GM23338 (cell line): ENCODE data around the gene JAG2. TPM values are rescaled to one million over a fixed set of nuclear protein-coding genes. Genes with fewer than 3 reads are reported as not detected.

ENCODE experiments used
- ATAC-seq: fragments of 200-7000 bp; cut with Tn5 transposase; 3 replicates; pipeline ENCODE4 v1.9.1; 2020
- DNase-seq: peaks from one replicate; pipeline ENCODE4 v3.0.0-alpha.2; 2015; ENCODE audit warnings: low spot score
- H2AFZ ChIP-seq: fragments of 200-600 bp; sonication (generic); 2 replicates; pipeline ENCODE4 v1.8.0; 2016; ENCODE audit warnings: antibody characterized with exemption, mild to moderate bottlenecking, moderate library complexity
- H3F3A ChIP-seq: fragments of 200-600 bp; sonication (generic); replicated peaks from 2 replicates; pipeline ENCODE4 v1.8.0; 2017; ENCODE audit warnings: antibody characterized with exemption, mixed run types, low read depth
- H3K27ac ChIP-seq: fragments of 200-600 bp; sonication (generic); 2 replicates; pipeline ENCODE4 v1.6.1; 2016; ENCODE audit warnings: low read depth
- H3K27me3 ChIP-seq: fragments of 200-600 bp; sonication (generic); 2 replicates; pipeline ENCODE4 v1.8.0; 2016; ENCODE audit warnings: mild to moderate bottlenecking, mixed run types, moderate library complexity; ENCODE audit not compliant: insufficient read depth
- H3K36me3 ChIP-seq: fragments of 200-600 bp; sonication (generic); 2 replicates; pipeline ENCODE4 v1.8.0; 2016; ENCODE audit warnings: mild to moderate bottlenecking; ENCODE audit not compliant: insufficient read depth
- H3K4me1 ChIP-seq: fragments of 200-600 bp; sonication (generic); 2 replicates; pipeline ENCODE4 v1.8.0; 2016; ENCODE audit warnings: mild to moderate bottlenecking, moderate library complexity; ENCODE audit not compliant: insufficient read depth
- H3K4me2 ChIP-seq: fragments of 200-600 bp; sonication (generic); 2 replicates; pipeline ENCODE4 v1.7.1; 2017; ENCODE audit warnings: mixed run types
- H3K4me3 ChIP-seq: fragments of 200-600 bp; sonication (generic); 2 replicates; pipeline ENCODE4 v1.6.1; 2016; ENCODE audit warnings: mixed run types
- H3K79me2 ChIP-seq: fragments of 200-600 bp; sonication (generic); replicated peaks from 2 replicates; pipeline ENCODE4 v1.8.0; 2017; ENCODE audit warnings: mild to moderate bottlenecking; ENCODE audit not compliant: insufficient read depth
- H3K9me2 ChIP-seq: fragments of 200-600 bp; sonication (generic); 2 replicates; pipeline ENCODE4 v1.8.0; 2017; ENCODE audit not compliant: insufficient read depth
- H4K20me1 ChIP-seq: fragments of 200-600 bp; sonication (generic); replicated peaks from 2 replicates; pipeline ENCODE4 v1.8.0; 2017; ENCODE audit warnings: mild to moderate bottlenecking; ENCODE audit not compliant: insufficient read depth
- H3K27ac Mint-ChIP-seq: 2 replicates; pipeline ENCODE4 v1.8.0; 2020; ENCODE audit warnings: inconsistent platforms, mild to moderate bottlenecking, moderate library complexity, mixed read lengths
- H3K27me3 Mint-ChIP-seq: 3 replicates; pipeline ENCODE4 v1.8.0; 2022; ENCODE audit warnings: low read depth, mild to moderate bottlenecking, moderate library complexity, mixed read lengths, inconsistent platforms; ENCODE audit not compliant: insufficient read depth, poor library complexity
- H3K36me3 Mint-ChIP-seq: 3 replicates; pipeline ENCODE4 v1.8.0; 2021; ENCODE audit warnings: low read depth, mild to moderate bottlenecking, inconsistent platforms, moderate library complexity, mixed read lengths
- H3K4me1 Mint-ChIP-seq: 3 replicates; pipeline ENCODE4 v1.8.0; 2020; ENCODE audit warnings: mild to moderate bottlenecking, inconsistent platforms, mixed read lengths
- H3K4me3 Mint-ChIP-seq: 3 replicates; pipeline ENCODE4 v1.8.0; 2021; ENCODE audit warnings: moderate library complexity, mild to moderate bottlenecking, inconsistent platforms, mixed read lengths
- H3K9me3 Mint-ChIP-seq: 3 replicates; pipeline ENCODE4 v1.8.0; 2020; ENCODE audit warnings: moderate library complexity, mild to moderate bottlenecking, inconsistent platforms, mixed read lengths
- CREB1 ChIP-seq: fragments of 250-450 bp; sonication (Bioruptor Pico); IDR thresholded peaks from 2 replicates; pipeline ENCODE4 v1.5.0; 2020; ENCODE audit warnings: low read depth, mild to moderate bottlenecking, moderate library complexity
- STAT1 ChIP-seq: IDR thresholded peaks from one replicate; pipeline ENCODE4 v1.6.1; 2016; ENCODE audit warnings: antibody characterized with exemption; ENCODE audit not compliant: unreplicated experiment
- ZNF331 ChIP-seq: fragments of 250-450 bp; sonication (Bioruptor Pico); IDR thresholded peaks from 2 replicates; pipeline ENCODE4 v1.5.0; 2020; ENCODE audit warnings: low read depth, mild to moderate bottlenecking, moderate library complexity
- polyA plus RNA-seq: library from polyadenylated mRNA; unstranded; fragments of >200 nt; fragmentation: Nextera tagmentation; extraction: Ambion mirVana; gene quantifications from 2 replicates; pipeline ENCODE4 v1.2.1, GENCODE V29; 2016
- total RNA-seq: library from RNA; depleted of rRNA; stranded (reverse); fragments of >200 nt; shearing (Covaris generic); gene quantifications from 2 replicates; pipeline ENCODE4 v1.2.3, GENCODE V29; 2014
- TF ChIP-seq, protein P1 (sequence below): IDR thresholded peaks from one replicate; pipeline ENCODE4 v1.6.1; 2018; ENCODE audit warnings: antibody characterized with exemption; ENCODE audit not compliant: unreplicated experiment
- TF ChIP-seq, protein P2 (sequence below), 2 experiments: fragments of 200-600 bp in 1 of 2; sonication (generic) in 1 of 2; conservative IDR thresholded peaks; 2 replicates each; pipeline versions ENCODE4 v1.5.1 to v1.6.1; 2016 to 2017; ENCODE audit warnings: antibody characterized with exemption in 2 of 2, low read depth in 2 of 2, mild to moderate bottlenecking in 2 of 2, moderate library complexity in 1 of 2

Gene JAG2
- total and polyA plus RNA-seq, 2 experiments from 2014 or later, result 1.9 to 10.3 TPM

GRCh38 chr14:105146976-105147635 is 21.5 kb downstream of the JAG2 start:
- peaks cover 3% of the 10 kb centered on the region; the same call in 2 of the 3 replicates for H3K9me3 Mint-ChIP-seq
- Histone ChIP-seq H3K9me2 (no peaks in the 10 kb centered on the region), H3K27ac (no peak overlapping the region), H3K4me1 (no peaks in the 10 kb centered on the region), H3K36me3 (no peaks in the 10 kb centered on the region), H2AFZ (no peak overlapping the region), H4K20me1 (no peaks in the 10 kb centered on the region), H3K79me2 (no peaks in the 10 kb centered on the region), H3K27me3 (no peaks in the 10 kb centered on the region), H3K4me3 (no peak overlapping the region), H3K4me2 (no peak overlapping the region), H3F3A (no peaks in the 10 kb centered on the region)
- no peak overlapping the region for H3K27ac Mint-ChIP-seq
- H3K4me1 Mint-ChIP-seq, result no peaks in the 10 kb centered on the region
- ATAC-seq, result no peak
- no peak for DNase-seq
- H3K4me3 Mint-ChIP-seq, result no peak overlapping the region
- TF ChIP-seq, protein P1, sequence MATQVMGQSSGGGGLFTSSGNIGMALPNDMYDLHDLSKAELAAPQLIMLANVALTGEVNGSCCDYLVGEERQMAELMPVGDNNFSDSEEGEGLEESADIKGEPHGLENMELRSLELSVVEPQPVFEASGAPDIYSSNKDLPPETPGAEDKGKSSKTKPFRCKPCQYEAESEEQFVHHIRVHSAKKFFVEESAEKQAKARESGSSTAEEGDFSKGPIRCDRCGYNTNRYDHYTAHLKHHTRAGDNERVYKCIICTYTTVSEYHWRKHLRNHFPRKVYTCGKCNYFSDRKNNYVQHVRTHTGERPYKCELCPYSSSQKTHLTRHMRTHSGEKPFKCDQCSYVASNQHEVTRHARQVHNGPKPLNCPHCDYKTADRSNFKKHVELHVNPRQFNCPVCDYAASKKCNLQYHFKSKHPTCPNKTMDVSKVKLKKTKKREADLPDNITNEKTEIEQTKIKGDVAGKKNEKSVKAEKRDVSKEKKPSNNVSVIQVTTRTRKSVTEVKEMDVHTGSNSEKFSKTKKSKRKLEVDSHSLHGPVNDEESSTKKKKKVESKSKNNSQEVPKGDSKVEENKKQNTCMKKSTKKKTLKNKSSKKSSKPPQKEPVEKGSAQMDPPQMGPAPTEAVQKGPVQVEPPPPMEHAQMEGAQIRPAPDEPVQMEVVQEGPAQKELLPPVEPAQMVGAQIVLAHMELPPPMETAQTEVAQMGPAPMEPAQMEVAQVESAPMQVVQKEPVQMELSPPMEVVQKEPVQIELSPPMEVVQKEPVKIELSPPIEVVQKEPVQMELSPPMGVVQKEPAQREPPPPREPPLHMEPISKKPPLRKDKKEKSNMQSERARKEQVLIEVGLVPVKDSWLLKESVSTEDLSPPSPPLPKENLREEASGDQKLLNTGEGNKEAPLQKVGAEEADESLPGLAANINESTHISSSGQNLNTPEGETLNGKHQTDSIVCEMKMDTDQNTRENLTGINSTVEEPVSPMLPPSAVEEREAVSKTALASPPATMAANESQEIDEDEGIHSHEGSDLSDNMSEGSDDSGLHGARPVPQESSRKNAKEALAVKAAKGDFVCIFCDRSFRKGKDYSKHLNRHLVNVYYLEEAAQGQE, result no peak
- TF ChIP-seq, protein P2, sequence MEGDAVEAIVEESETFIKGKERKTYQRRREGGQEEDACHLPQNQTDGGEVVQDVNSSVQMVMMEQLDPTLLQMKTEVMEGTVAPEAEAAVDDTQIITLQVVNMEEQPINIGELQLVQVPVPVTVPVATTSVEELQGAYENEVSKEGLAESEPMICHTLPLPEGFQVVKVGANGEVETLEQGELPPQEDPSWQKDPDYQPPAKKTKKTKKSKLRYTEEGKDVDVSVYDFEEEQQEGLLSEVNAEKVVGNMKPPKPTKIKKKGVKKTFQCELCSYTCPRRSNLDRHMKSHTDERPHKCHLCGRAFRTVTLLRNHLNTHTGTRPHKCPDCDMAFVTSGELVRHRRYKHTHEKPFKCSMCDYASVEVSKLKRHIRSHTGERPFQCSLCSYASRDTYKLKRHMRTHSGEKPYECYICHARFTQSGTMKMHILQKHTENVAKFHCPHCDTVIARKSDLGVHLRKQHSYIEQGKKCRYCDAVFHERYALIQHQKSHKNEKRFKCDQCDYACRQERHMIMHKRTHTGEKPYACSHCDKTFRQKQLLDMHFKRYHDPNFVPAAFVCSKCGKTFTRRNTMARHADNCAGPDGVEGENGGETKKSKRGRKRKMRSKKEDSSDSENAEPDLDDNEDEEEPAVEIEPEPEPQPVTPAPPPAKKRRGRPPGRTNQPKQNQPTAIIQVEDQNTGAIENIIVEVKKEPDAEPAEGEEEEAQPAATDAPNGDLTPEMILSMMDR (conservative IDR thresholded peaks at IDR 0.05; ENCODE audit: low read depth in 2 of 2), result no peak
- TF ChIP-seq STAT1, result no peak
- peaks cover 3% of the 10 kb centered on the region; the same call in 1 of the 3 replicates for H3K36me3 Mint-ChIP-seq
- no peaks in the 10 kb centered on the region for H3K27me3 Mint-ChIP-seq

DNA sequence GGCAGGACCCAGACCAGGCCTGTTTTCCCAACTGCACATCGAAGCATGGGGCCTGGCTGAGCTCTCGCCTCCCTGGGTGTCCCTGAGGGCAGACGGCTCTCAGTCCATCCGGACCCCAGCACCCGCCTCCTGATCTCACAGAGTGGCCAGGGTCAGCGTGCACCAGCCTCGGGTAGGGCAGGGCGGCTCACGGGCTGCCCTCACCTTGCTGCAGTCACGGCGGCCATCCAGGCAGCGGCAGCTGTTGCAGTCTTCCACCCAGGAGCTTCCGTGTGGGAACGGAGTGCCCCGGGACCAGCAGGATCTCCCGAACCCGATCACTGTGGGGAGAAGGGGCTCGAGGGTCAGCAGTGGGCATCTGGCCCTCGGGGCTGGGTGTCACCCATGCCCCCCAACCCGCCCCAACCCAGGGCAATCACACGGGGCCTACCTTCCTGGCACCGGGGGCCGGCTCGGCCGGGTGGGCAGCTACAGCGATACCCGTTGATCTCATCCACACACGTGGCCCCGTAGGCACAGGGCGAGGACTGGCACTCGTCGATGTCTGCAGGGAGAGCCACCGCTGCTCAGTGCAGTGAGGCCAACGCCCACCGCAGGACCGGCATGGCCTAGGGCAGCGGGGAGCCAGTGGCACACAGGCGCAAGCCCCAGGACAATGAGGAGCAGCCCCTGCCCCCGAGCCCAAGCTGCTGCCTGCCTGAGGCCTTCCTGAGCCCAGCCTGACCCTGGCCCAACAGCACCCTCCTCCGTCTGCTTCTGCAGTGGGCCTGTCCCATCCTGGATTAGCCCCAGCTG is 22.2 kb downstream of the JAG2 start:
- TF ChIP-seq CREB1 (CRISPR knock-in tag) (no peak), ZNF331 (CRISPR knock-in tag) (no peak)
- TF ChIP-seq, protein P2 (conservative IDR thresholded peaks at IDR 0.05; ENCODE audit: low read depth in 2 of 2), result 0 out of 4 replicates have a peak, but pooled peaks of 1 of the 2 experiments have one; percentile 18
- Histone ChIP-seq H3K36me3 (no peaks in the 10 kb centered on the region), H3K4me3 (no peak overlapping the region), H3K27me3 (no peaks in the 10 kb centered on the region), H4K20me1 (no peaks in the 10 kb centered on the region), H3K9me2 (no peaks in the 10 kb centered on the region), H2AFZ (no peak overlapping the region), H3K79me2 (no peaks in the 10 kb centered on the region), H3F3A (no peaks in the 10 kb centered on the region), H3K4me1 (no peaks in the 10 kb centered on the region), H3K4me2 (no peak overlapping the region), H3K27ac (no peak overlapping the region)
- no peaks in the 10 kb centered on the region for H3K4me1 Mint-ChIP-seq
- DNase-seq (no peak), ATAC-seq (no peak)
- H3K27me3 Mint-ChIP-seq, result peaks cover 4% of the 10 kb centered on the region
- no peak overlapping the region for H3K4me3 Mint-ChIP-seq
- peaks cover 6% of the 10 kb centered on the region; the same call in 1 of the 3 replicates for H3K36me3 Mint-ChIP-seq
- H3K27ac Mint-ChIP-seq, result no peak overlapping the region
- H3K9me3 Mint-ChIP-seq, result peaks cover 6% of the 10 kb centered on the region; the same call in 2 of the 3 replicates
